ENCODE measurements around the gene TMEM253.

GRCh38 chr14:21096978-21097635 is 3.8 kb upstream of the TMEM253 start:
- no peak for TF ChIP-seq CTCF (IDR thresholded peaks at IDR 0.05)
- no peak for TF ChIP-seq POLR2A (IDR thresholded peaks at IDR 0.05)
- no peak for TF ChIP-seq POLR2AphosphoS5 (IDR thresholded peaks at IDR 0.05)
